GM19372 (cell line): Measurements from ENCODE around the gene RARS1.
"Not testable (repeated sequence)": the region's sequence is repeated elsewhere in the genome, so short reads cannot be mapped to it uniquely, and the experiment has no call there.

Experiments used
- ATAC-seq: cut with Tn5 transposase; IDR thresholded peaks from one replicate; pipeline ENCODE4 v1.9.1; 2021; ENCODE audit warnings: mild to moderate bottlenecking, low read depth, moderate library complexity; ENCODE audit not compliant: unreplicated experiment

RARS1 gene

GRCh38 chr5:168479166-168479565, 7.1 kb upstream of the RARS1 start:
- no peak for ATAC-seq

GRCh38 chr5:168480601-168481000, 5.7 kb upstream of the RARS1 start:
- no peak for ATAC-seq

- peak; percentile 68 for ATAC-seq
These were observed 4.9 kb upstream of the RARS1 start for GRCh38 chr5:168481330-168481788.

- no peak for ATAC-seq
These were observed 3.9 kb upstream of the RARS1 start for GRCh38 chr5:168482361-168482760.

- ATAC-seq: no peak
These were observed 2.8 kb downstream of the RARS1 start for GRCh38 chr5:168489059-168489458.

- ATAC-seq: no peak
These were observed 7.8 kb downstream of the RARS1 start for GRCh38 chr5:168494057-168494555.

GRCh38 chr5:168502563-168503237, 16.4 kb downstream of the RARS1 start:
- no peak for ATAC-seq

- ATAC-seq: no peak
These were observed 27.7 kb downstream of the RARS1 start for GRCh38 chr5:168513861-168514428.

GRCh38 chr5:168525856-168526255, 39.6 kb downstream of the RARS1 start:
- no peak for ATAC-seq

GRCh38 chr5:168527756-168528295, 41.6 kb downstream of the RARS1 start:
- ATAC-seq: no peak

GRCh38 chr5:168528521-168529373, 42.5 kb downstream of the RARS1 start, which contains the start of gene FBLL1:
Gene FBLL1 (plus strand): TSS chr5:168529305. CDS start chr5:168529505, 200 bp downstream.
- no peak for ATAC-seq

GRCh38 chr5:168529374-168530234, 43.3 kb downstream of the RARS1 start:
- ATAC-seq: no peak

- ATAC-seq: no peak
These were observed 44.4 kb downstream of the RARS1 start for GRCh38 chr5:168530621-168531150.

GRCh38 chr5:168531191-168531590, 44.9 kb downstream of the RARS1 start:
- ATAC-seq: no peak

- no peak for ATAC-seq
These were observed 46.0 kb downstream of the RARS1 start for GRCh38 chr5:168531987-168532864.

GRCh38 chr5:168534351-168534750, 48.1 kb downstream of the RARS1 start:
- ATAC-seq: not testable (repeated sequence)

- no peak for ATAC-seq
These were observed 50.9 kb downstream of the RARS1 start for GRCh38 chr5:168537176-168537575.

- no peak for ATAC-seq
These were observed 63.3 kb downstream of the RARS1 start for GRCh38 chr5:168549554-168549953.

- no peak for ATAC-seq
These were observed 64.4 kb downstream of the RARS1 start for GRCh38 chr5:168550656-168551055.
